ENCODE measurements around the gene TNFRSF1A. TPM values are rescaled to one million over a fixed set of nuclear protein-coding genes. Genes with fewer than 3 reads are reported as not detected.

The TNFRSF1A gene

GRCh38 chr12:6280672-6281071 is 61.2 kb downstream of the TNFRSF1A start:
- Histone ChIP-seq H3K18ac (ENCODE audit: low read length) (no peak overlapping the region), H4K5ac (ENCODE audit: low read length) (no peak overlapping the region), H3K4ac (ENCODE audit: low read depth, low read length) (no peak overlapping the region), H2BK120ac (ENCODE audit: low read depth, low read length) (no peak overlapping the region), H3K4me2 (ENCODE audit: low read length) (no peak overlapping the region), H3K79me1 (ENCODE audit: low read length) (no peaks in the 10 kb centered on the region), H3K4me3 (ENCODE audit: low read length) (no peak overlapping the region), H3K36me3 (ENCODE audit: control insufficient read depth, insufficient read depth, low read length) (no peaks in the 10 kb centered on the region), H3K79me2 (ENCODE audit: control insufficient read depth, insufficient read depth, low read length) (no peaks in the 10 kb centered on the region), H3K27me3 (ENCODE audit: insufficient read depth, low read length, poor library complexity) (no peaks in the 10 kb centered on the region), H3K4me1 (ENCODE audit: control insufficient read depth, low read depth, low read length) (peaks cover 11% of the 10 kb centered on the region), H4K8ac (ENCODE audit: low read depth, low read length) (no peak overlapping the region), H2BK15ac (replicated peaks; ENCODE audit: low read depth) (no peak overlapping the region), H2AK5ac (ENCODE audit: low read length) (peak overlapping the region; percentile 31), H3K23ac (ENCODE audit: low read length) (no peak overlapping the region), H3K9ac (ENCODE audit: low read length) (no peak overlapping the region), H3K56ac (ENCODE audit: low read length) (peak overlapping the region; percentile 6), H2BK5ac (ENCODE audit: low read length) (peak overlapping the region; percentile 8), H3K27ac (ENCODE audit: low read depth, low read length) (peak overlapping the region; percentile 11)
- WGBS (ENCODE audit: extremely low coverage, insufficient coverage, low lambda C conversion rate), result no CpG with 5 or more reads among the region's 11 CpGs
- DNase-seq, result no peak

- WGBS (ENCODE audit: extremely low coverage, insufficient coverage, low lambda C conversion rate), result no CpG with 5 or more reads among the region's 2 CpGs
- Histone ChIP-seq H3K4ac (ENCODE audit: low read depth, low read length) (no peak overlapping the region), H2AK5ac (ENCODE audit: low read length) (no peak overlapping the region), H3K9ac (ENCODE audit: low read length) (no peak overlapping the region), H3K79me2 (ENCODE audit: control insufficient read depth, insufficient read depth, low read length) (no peaks in the 10 kb centered on the region), H4K5ac (ENCODE audit: low read length) (no peak overlapping the region), H4K8ac (ENCODE audit: low read depth, low read length) (no peak overlapping the region), H2BK120ac (ENCODE audit: low read depth, low read length) (no peak overlapping the region), H3K36me3 (ENCODE audit: control insufficient read depth, insufficient read depth, low read length) (no peaks in the 10 kb centered on the region), H2BK15ac (replicated peaks; ENCODE audit: low read depth) (no peak overlapping the region), H3K18ac (ENCODE audit: low read length) (no peak overlapping the region), H2BK5ac (ENCODE audit: low read length) (no peak overlapping the region), H3K27ac (ENCODE audit: low read depth, low read length) (peak overlapping the region; percentile 49), H3K4me2 (ENCODE audit: low read length) (no peak overlapping the region), H3K56ac (ENCODE audit: low read length) (peak overlapping the region; percentile 81), H3K79me1 (ENCODE audit: low read length) (no peaks in the 10 kb centered on the region), H3K4me3 (ENCODE audit: low read length) (no peak overlapping the region), H3K23ac (ENCODE audit: low read length) (no peak overlapping the region), H3K27me3 (ENCODE audit: insufficient read depth, low read length, poor library complexity) (no peaks in the 10 kb centered on the region), H3K4me1 (ENCODE audit: control insufficient read depth, low read depth, low read length) (peaks cover 11% of the 10 kb centered on the region)
- peak; percentile 94 for DNase-seq
These were observed 61.8 kb downstream of the TNFRSF1A start for GRCh38 chr12:6280053-6280469.

GRCh38 chr12:6279631-6280030 is 62.2 kb downstream of the TNFRSF1A start:
- peak overlapping the region; percentile 61 for H3K4ac ChIP-seq (ENCODE audit: low read depth, low read length)
- no peak overlapping the region for H3K4me2 ChIP-seq (ENCODE audit: low read length)
- H3K4me1 ChIP-seq (ENCODE audit: control insufficient read depth, low read depth, low read length), result peaks cover 11% of the 10 kb centered on the region
- no peaks in the 10 kb centered on the region for H3K27me3 ChIP-seq (ENCODE audit: insufficient read depth, low read length, poor library complexity)
- no peak overlapping the region for H4K5ac ChIP-seq (ENCODE audit: low read length)
- H3K9ac ChIP-seq (ENCODE audit: low read length), result peak overlapping the region; percentile 15
- H2BK15ac ChIP-seq (replicated peaks; ENCODE audit: low read depth), result no peak overlapping the region
- H4K8ac ChIP-seq (ENCODE audit: low read depth, low read length), result no peak overlapping the region
- H2AK5ac ChIP-seq (ENCODE audit: low read length), result peak overlapping the region; percentile 40
- H3K18ac ChIP-seq (ENCODE audit: low read length), result peak overlapping the region; percentile 19
- peak overlapping the region; percentile 49 for H3K27ac ChIP-seq (ENCODE audit: low read depth, low read length)
- H2BK5ac ChIP-seq (ENCODE audit: low read length), result peak overlapping the region; percentile 25
- H3K79me2 ChIP-seq (ENCODE audit: control insufficient read depth, insufficient read depth, low read length), result no peaks in the 10 kb centered on the region
- H3K79me1 ChIP-seq (ENCODE audit: low read length), result no peaks in the 10 kb centered on the region
- DNase-seq, result no peak
- H3K4me3 ChIP-seq (ENCODE audit: low read length), result no peak overlapping the region
- no peak overlapping the region for H3K23ac ChIP-seq (ENCODE audit: low read length)
- peak overlapping the region; percentile 81 for H3K56ac ChIP-seq (ENCODE audit: low read length)
- H2BK120ac ChIP-seq (ENCODE audit: low read depth, low read length), result no peak overlapping the region
- H3K36me3 ChIP-seq (ENCODE audit: control insufficient read depth, insufficient read depth, low read length), result no peaks in the 10 kb centered on the region
- WGBS (ENCODE audit: extremely low coverage, insufficient coverage, low lambda C conversion rate), result no CpG with 5 or more reads among the region's 8 CpGs

GRCh38 chr12:6279256-6279628 is 62.6 kb downstream of the TNFRSF1A start:
- Histone ChIP-seq H3K79me2 (ENCODE audit: control insufficient read depth, insufficient read depth, low read length) (no peaks in the 10 kb centered on the region), H3K9ac (ENCODE audit: low read length) (peak overlapping the region; percentile 56), H3K27me3 (ENCODE audit: insufficient read depth, low read length, poor library complexity) (no peaks in the 10 kb centered on the region), H3K36me3 (ENCODE audit: control insufficient read depth, insufficient read depth, low read length) (no peaks in the 10 kb centered on the region), H3K56ac (ENCODE audit: low read length) (peak overlapping the region; percentile 81), H2BK120ac (ENCODE audit: low read depth, low read length) (no peak overlapping the region), H3K23ac (ENCODE audit: low read length) (no peak overlapping the region), H4K5ac (ENCODE audit: low read length) (no peak overlapping the region), H4K8ac (ENCODE audit: low read depth, low read length) (no peak overlapping the region), H3K27ac (ENCODE audit: low read depth, low read length) (peak overlapping the region; percentile 49), H2AK5ac (ENCODE audit: low read length) (peak overlapping the region; percentile 40), H2BK5ac (ENCODE audit: low read length) (peak overlapping the region; percentile 25), H2BK15ac (replicated peaks; ENCODE audit: low read depth) (no peak overlapping the region), H3K79me1 (ENCODE audit: low read length) (no peaks in the 10 kb centered on the region), H3K4me1 (ENCODE audit: control insufficient read depth, low read depth, low read length) (peaks cover 12% of the 10 kb centered on the region), H3K4ac (ENCODE audit: low read depth, low read length) (peak overlapping the region; percentile 61), H3K18ac (ENCODE audit: low read length) (peak overlapping the region; percentile 19), H3K4me2 (ENCODE audit: low read length) (no peak overlapping the region), H3K4me3 (ENCODE audit: low read length) (no peak overlapping the region)
- no CpG with 5 or more reads among the region's 12 CpGs for WGBS (ENCODE audit: extremely low coverage, insufficient coverage, low lambda C conversion rate)
- DNase-seq, result no peak

Small RNA genes within 50 kb of the gene (small RNA-seq; reads per million reads assigned to genes)
- not detected for gene RN7SL391P (ENCODE audit: insufficient read depth)
